ENCODE data around the gene GNG2.

DNA sequence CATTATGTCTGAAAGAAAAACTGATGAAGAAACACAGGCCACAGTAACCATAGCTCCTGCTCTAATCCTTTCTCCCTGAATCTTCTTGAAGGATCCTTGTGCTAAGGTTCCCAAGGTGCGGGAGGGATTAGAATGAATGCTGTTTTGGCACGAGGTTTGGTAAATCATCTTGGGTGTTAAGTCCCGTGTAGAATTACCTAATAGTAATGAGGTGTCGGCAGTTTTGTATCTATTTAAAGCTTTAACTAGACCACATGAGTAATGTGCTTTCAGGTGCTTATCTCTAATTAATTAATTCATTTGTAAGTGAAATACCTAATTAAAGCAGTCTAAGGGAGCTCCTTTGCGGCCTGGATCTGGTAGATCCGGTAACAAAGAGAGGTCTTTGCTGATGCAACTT, 53.9 kb downstream of the GNG2 start:
- TF ChIP-seq CTCF (IDR thresholded peaks at IDR 0.05) (no peak), POLR2A (IDR thresholded peaks at IDR 0.05) (no peak)

Measured in uterus (tissue), 2 donors.